B cell (primary cell): ENCODE measurements around the gene FBXL14.

Experiments
- CTCF ChIP-seq: fragments of 200-600 bp; IDR thresholded peaks from one replicate; pipeline ENCODE4 v1.8.0; 2022; ENCODE audit warnings: antibody characterized with exemption, mild to moderate bottlenecking
- EZH2 ChIP-seq: IDR thresholded peaks from 2 replicates; pipeline ENCODE4 v1.6.1; 2012; ENCODE audit warnings: borderline replicate concordance, low read depth, mild to moderate bottlenecking, moderate library complexity, low read length; ENCODE audit not compliant: insufficient read depth, poor library complexity, severe bottlenecking

GRCh38 chr12:1559676-1560091, 34.7 kb downstream of the FBXL14 start:
- TF ChIP-seq CTCF (no peak), EZH2 (no peak)
